ENCODE data around the gene IPCEF1. TPM values are rescaled to one million over a fixed set of nuclear protein-coding genes. Genes with fewer than 3 reads are reported as not detected.

IPCEF1 gene
- total RNA-seq, 3 donors from 2014 or later (not counting 1 experiment from before 2014, with no cell fraction given): 31.4 to 53.2 (median 45.5) TPM

GRCh38 chr6:154169193-154169847, 187.3 kb downstream of the IPCEF1 start:
- TF ChIP-seq CTCF (IDR thresholded peaks at IDR 0.05): no peak
- H3K4me1 Mint-ChIP-seq: peaks cover 66 to 68% of the 10 kb centered on the region in 2 donors
- no peak overlapping the region for H3K4me3 Mint-ChIP-seq
- H3K36me3 Mint-ChIP-seq: peaks cover 11% of the 10 kb centered on the region
- no peaks in the 10 kb centered on the region for H3K27me3 Mint-ChIP-seq (ENCODE audit: low read depth in 2 of 2)
- Histone ChIP-seq H3K27ac (ENCODE audit: low read length) (no peak overlapping the region), H3K4me3 (ENCODE audit: low read length) (no peak overlapping the region), H3K9me3 (ENCODE audit: control insufficient read depth, insufficient read depth, low read length) (no peaks in the 10 kb centered on the region), H3K4me1 (ENCODE audit: control insufficient read depth, insufficient read depth, low read length) (peaks cover 29% of the 10 kb centered on the region), H3K36me3 (ENCODE audit: control insufficient read depth, insufficient read depth, low read length) (peaks cover 28% of the 10 kb centered on the region), H3K27me3 (ENCODE audit: control insufficient read depth, insufficient read depth, low read length) (no peaks in the 10 kb centered on the region)
- H3K27ac Mint-ChIP-seq: peak overlapping the region in 1 of 2 donors; percentile 80
- intact Hi-C loops (cut with micrococcal nuclease): no loop called here
- ATAC-seq: peak in 1 of 3 donors; percentile 25
- no peak for DNase-seq
- no peaks in the 10 kb centered on the region for H3K9me3 Mint-ChIP-seq
- WGBS (ENCODE audit: insufficient coverage): 53% methylated on average over 5 of the region's 5 CpGs

GRCh38 chr6:154167126-154167525, 189.5 kb downstream of the IPCEF1 start:
- no peak for ATAC-seq
- WGBS (ENCODE audit: insufficient coverage): 50% methylated on average over 2 of the region's 2 CpGs
- Mint-ChIP-seq H3K4me1 (peaks cover 47 to 48% of the 10 kb centered on the region in 2 donors), H3K27me3 (ENCODE audit: low read depth in 2 of 2) (no peaks in the 10 kb centered on the region), H3K36me3 (peaks cover 11% of the 10 kb centered on the region), H3K9me3 (no peaks in the 10 kb centered on the region), H3K4me3 (no peak overlapping the region), H3K27ac (peak overlapping the region in 1 of 2 donors; percentile 31)
- Histone ChIP-seq H3K4me3 (ENCODE audit: low read length) (no peak overlapping the region), H3K36me3 (ENCODE audit: control insufficient read depth, insufficient read depth, low read length) (peaks cover 32% of the 10 kb centered on the region), H3K9me3 (ENCODE audit: control insufficient read depth, insufficient read depth, low read length) (no peaks in the 10 kb centered on the region), H3K4me1 (ENCODE audit: control insufficient read depth, insufficient read depth, low read length) (peaks cover 26% of the 10 kb centered on the region), H3K27ac (ENCODE audit: low read length) (no peak overlapping the region), H3K27me3 (ENCODE audit: control insufficient read depth, insufficient read depth, low read length) (no peaks in the 10 kb centered on the region)
- TF ChIP-seq CTCF (IDR thresholded peaks at IDR 0.05): no peak
- intact Hi-C loops (cut with micrococcal nuclease): no loop called here
- DNase-seq: no peak

- H3K4me3 ChIP-seq (ENCODE audit: low read length): no peak overlapping the region
- WGBS (ENCODE audit: insufficient coverage): 93% methylated on average over 9 of the region's 9 CpGs
- peaks cover 11% of the 10 kb centered on the region for H3K36me3 Mint-ChIP-seq
- H3K4me1 ChIP-seq (ENCODE audit: control insufficient read depth, insufficient read depth, low read length): peaks cover 30% of the 10 kb centered on the region
- no peaks in the 10 kb centered on the region for H3K9me3 Mint-ChIP-seq
- H3K27me3 ChIP-seq (ENCODE audit: control insufficient read depth, insufficient read depth, low read length): no peaks in the 10 kb centered on the region
- no peaks in the 10 kb centered on the region for H3K9me3 ChIP-seq (ENCODE audit: control insufficient read depth, insufficient read depth, low read length)
- ATAC-seq (no peak), DNase-seq (no peak)
- TF ChIP-seq CTCF (IDR thresholded peaks at IDR 0.05): no peak
- H3K36me3 ChIP-seq (ENCODE audit: control insufficient read depth, insufficient read depth, low read length): peaks cover 27% of the 10 kb centered on the region
- H3K27ac Mint-ChIP-seq: peak overlapping the region; percentile 10 to 28
- H3K4me3 Mint-ChIP-seq: no peak overlapping the region
- peaks cover 46 to 48% of the 10 kb centered on the region in 2 donors for H3K4me1 Mint-ChIP-seq
- intact Hi-C loops (cut with micrococcal nuclease): no loop called here
- H3K27ac ChIP-seq (ENCODE audit: low read length): no peak overlapping the region
- H3K27me3 Mint-ChIP-seq (ENCODE audit: low read depth in 2 of 2): no peaks in the 10 kb centered on the region
These were observed 190.5 kb downstream of the IPCEF1 start for GRCh38 chr6:154166140-154166539.

GRCh38 chr6:154165478-154165877, 191.1 kb downstream of the IPCEF1 start:
- 90% methylated on average over 2 of the region's 2 CpGs for WGBS (ENCODE audit: insufficient coverage)
- no peak for DNase-seq
- no peak for TF ChIP-seq CTCF (IDR thresholded peaks at IDR 0.05)
- Mint-ChIP-seq H3K4me3 (no peak overlapping the region), H3K9me3 (no peaks in the 10 kb centered on the region), H3K27ac (peak overlapping the region in 1 of 2 donors; percentile 37), H3K27me3 (ENCODE audit: low read depth in 2 of 2) (no peaks in the 10 kb centered on the region), H3K36me3 (peaks cover 11% of the 10 kb centered on the region), H3K4me1 (peaks cover 40 to 42% of the 10 kb centered on the region in 2 donors)
- peaks cover 25% of the 10 kb centered on the region for H3K36me3 ChIP-seq (ENCODE audit: control insufficient read depth, insufficient read depth, low read length)
- H3K27ac ChIP-seq (ENCODE audit: low read length): no peak overlapping the region
- intact Hi-C loops (cut with micrococcal nuclease): no loop called here
- H3K9me3 ChIP-seq (ENCODE audit: control insufficient read depth, insufficient read depth, low read length): no peaks in the 10 kb centered on the region
- no peak overlapping the region for H3K4me3 ChIP-seq (ENCODE audit: low read length)
- H3K4me1 ChIP-seq (ENCODE audit: control insufficient read depth, insufficient read depth, low read length): peaks cover 30% of the 10 kb centered on the region
- H3K27me3 ChIP-seq (ENCODE audit: control insufficient read depth, insufficient read depth, low read length): no peaks in the 10 kb centered on the region
- no peak for ATAC-seq
